ENCODE measurements around the gene LAMTOR3. TPM values are rescaled to one million over a fixed set of nuclear protein-coding genes. Genes with fewer than 3 reads are reported as not detected.

LAMTOR3 gene
- total and polyA plus RNA-seq, 10 donors, result 22.4 to 52.6 (median 37.9) TPM

DNA sequence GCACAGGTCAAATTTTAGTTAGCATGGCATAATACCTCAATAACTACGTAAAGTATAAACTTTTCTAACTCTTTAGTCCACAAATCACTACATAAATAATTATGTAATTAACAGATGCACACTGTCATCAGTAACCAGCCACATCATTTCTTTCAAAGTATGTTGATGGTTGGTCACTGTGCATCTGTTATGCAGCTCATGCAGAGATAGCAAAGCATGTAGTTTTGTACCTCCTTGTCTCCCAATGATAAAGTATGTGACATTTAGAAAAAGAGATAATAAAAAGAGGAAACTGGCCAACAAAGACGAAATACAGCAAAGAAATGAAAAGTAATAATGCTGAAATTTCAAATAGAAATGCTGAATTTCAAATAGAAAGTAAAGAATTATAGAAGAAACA lies 2.9 kb downstream of the LAMTOR3 start:
- H3K27ac ChIP-seq, result no peak overlapping the region
- peaks cover 11 to 76% (median 54%) of the 10 kb centered on the region in 6 donors for H3K4me1 ChIP-seq
- H3K9me3 ChIP-seq, result no peaks in the 10 kb centered on the region
- no peak overlapping the region for H3K4me3 ChIP-seq
- peaks cover 0 to 30% (median 9%) of the 10 kb centered on the region in 6 donors for H3K36me3 ChIP-seq
- intact Hi-C loops (cut with DNase I; ENCODE audit: low total_unique reads), result loop anchor here (5.0 to 10.0 kb wide), 2 partner anchors 51 to 77 kb away; partner anchors contain the start of gene DAPP1
- TF ChIP-seq, protein P1, sequence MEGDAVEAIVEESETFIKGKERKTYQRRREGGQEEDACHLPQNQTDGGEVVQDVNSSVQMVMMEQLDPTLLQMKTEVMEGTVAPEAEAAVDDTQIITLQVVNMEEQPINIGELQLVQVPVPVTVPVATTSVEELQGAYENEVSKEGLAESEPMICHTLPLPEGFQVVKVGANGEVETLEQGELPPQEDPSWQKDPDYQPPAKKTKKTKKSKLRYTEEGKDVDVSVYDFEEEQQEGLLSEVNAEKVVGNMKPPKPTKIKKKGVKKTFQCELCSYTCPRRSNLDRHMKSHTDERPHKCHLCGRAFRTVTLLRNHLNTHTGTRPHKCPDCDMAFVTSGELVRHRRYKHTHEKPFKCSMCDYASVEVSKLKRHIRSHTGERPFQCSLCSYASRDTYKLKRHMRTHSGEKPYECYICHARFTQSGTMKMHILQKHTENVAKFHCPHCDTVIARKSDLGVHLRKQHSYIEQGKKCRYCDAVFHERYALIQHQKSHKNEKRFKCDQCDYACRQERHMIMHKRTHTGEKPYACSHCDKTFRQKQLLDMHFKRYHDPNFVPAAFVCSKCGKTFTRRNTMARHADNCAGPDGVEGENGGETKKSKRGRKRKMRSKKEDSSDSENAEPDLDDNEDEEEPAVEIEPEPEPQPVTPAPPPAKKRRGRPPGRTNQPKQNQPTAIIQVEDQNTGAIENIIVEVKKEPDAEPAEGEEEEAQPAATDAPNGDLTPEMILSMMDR (IDR thresholded peaks at IDR 0.05 in 8 of 11, conservative IDR thresholded peaks at IDR 0.05 in 3 of 11), result no peak
- TF ChIP-seq POLR2A (IDR thresholded peaks at IDR 0.05) (no peak), POLR2AphosphoS5 (IDR thresholded peaks at IDR 0.05) (no peak)
- no peaks in the 10 kb centered on the region for H3K27me3 ChIP-seq (replicated peaks in 1 of 7)
- DNase-seq, result no peak
- WGBS, 5 donors, result 73 to 90% (median 79%) methylated on average over 2 of the region's 2 CpGs

DNA sequence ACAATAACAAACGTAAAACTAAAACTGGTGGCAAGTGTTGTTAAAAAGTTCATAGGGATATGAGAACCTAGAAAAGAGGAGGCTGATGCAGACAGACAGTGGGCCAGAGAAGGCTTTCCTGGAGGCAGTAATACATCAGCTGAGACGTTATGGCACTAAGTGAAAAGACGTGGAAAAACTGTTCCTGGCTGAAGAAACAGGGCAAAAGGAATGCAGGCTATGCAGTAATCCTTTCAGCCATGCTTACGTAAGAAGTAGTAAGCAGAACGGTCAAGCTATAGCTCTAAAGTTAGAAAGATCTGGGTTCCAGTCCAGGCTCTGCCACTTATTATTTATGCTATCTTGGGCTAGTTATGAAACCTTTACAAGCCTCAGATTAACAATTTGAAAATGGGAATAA lies 6.4 kb downstream of the LAMTOR3 start:
- DNase-seq, result no peak

DNA sequence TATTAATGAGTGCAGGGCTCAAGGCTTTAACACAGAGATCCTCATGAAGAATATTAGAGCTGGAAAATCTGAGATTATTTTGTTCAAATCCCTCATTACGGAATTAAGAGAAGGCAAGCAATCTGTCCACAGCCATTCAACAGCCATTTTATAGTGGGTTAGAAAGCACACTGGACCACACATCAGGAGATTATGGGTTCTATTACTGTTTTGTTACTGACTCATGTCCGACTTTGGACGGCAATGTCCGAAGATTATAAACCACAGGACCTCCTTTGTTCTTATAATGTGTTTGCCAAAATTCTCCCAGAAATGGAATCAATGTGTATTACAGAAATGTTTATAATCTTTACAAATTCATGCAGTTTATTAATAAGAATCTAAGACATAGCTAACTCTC lies 8.1 kb downstream of the LAMTOR3 start:
- no peak for DNase-seq
- Histone ChIP-seq H3K4me3 (no peak overlapping the region), H3K27me3 (replicated peaks in 1 of 7) (no peaks in the 10 kb centered on the region), H3K9me3 (no peaks in the 10 kb centered on the region), H3K4me1 (peaks cover 0 to 41% (median 21%) of the 10 kb centered on the region in 6 donors), H3K36me3 (peaks cover 0 to 75% (median 48%) of the 10 kb centered on the region in 6 donors), H3K27ac (no peak overlapping the region)
- WGBS, 5 donors, result 95 to 98% (median 96%) methylated on average over 4 of the region's 4 CpGs
- TF ChIP-seq POLR2A (IDR thresholded peaks at IDR 0.05), result no peak
- TF ChIP-seq POLR2AphosphoS5 (IDR thresholded peaks at IDR 0.05), result no peak
- TF ChIP-seq, protein P1 (IDR thresholded peaks at IDR 0.05 in 8 of 11, conservative IDR thresholded peaks at IDR 0.05 in 3 of 11), result no peak
- intact Hi-C loops (cut with DNase I; ENCODE audit: low total_unique reads), result no loop called here

More for the DNA sequence above, 6.4 kb downstream of the LAMTOR3 start:
- TF ChIP-seq POLR2A (IDR thresholded peaks at IDR 0.05), result no peak
- no peak for TF ChIP-seq POLR2AphosphoS5 (IDR thresholded peaks at IDR 0.05)
- TF ChIP-seq, protein P1 (IDR thresholded peaks at IDR 0.05 in 8 of 11, conservative IDR thresholded peaks at IDR 0.05 in 3 of 11), result no peak
- Histone ChIP-seq H3K27me3 (replicated peaks in 1 of 7) (no peaks in the 10 kb centered on the region), H3K4me1 (peaks cover 2 to 58% (median 36%) of the 10 kb centered on the region in 6 donors), H3K36me3 (peaks cover 0 to 65% (median 35%) of the 10 kb centered on the region in 6 donors), H3K27ac (no peak overlapping the region), H3K4me3 (no peak overlapping the region), H3K9me3 (no peaks in the 10 kb centered on the region)
- WGBS, 5 donors, result 73 to 87% (median 77%) methylated on average over 5 of the region's 5 CpGs
- intact Hi-C loops (cut with DNase I; ENCODE audit: low total_unique reads), result no loop called here

DNA sequence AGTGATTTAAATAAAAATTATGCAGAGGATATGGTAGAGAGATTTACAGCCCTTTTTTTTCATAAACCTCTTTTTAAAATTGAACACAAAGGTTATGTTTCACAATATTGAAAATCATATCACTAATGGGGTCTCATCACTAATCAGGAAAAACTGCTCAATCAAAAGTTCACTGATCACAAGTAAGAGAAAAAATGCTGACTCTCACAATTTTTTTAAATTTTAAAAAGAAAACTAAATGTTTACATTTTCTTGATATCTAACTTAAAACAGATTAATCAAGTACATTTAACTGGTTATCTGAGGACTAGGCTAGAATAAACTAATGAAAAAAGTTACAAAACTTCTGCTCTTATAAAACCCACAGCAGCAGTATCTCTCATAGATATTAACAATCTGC lies 8.5 kb downstream of the LAMTOR3 start:
- intact Hi-C loops (cut with DNase I; ENCODE audit: low total_unique reads), result no loop called here
- peaks cover 0 to 79% (median 53%) of the 10 kb centered on the region in 6 donors for H3K36me3 ChIP-seq

More for the DNA sequence above, 8.5 kb downstream of the LAMTOR3 start:
- H3K9me3 ChIP-seq, result no peaks in the 10 kb centered on the region
- H3K27ac ChIP-seq, result no peak overlapping the region
- no peaks in the 10 kb centered on the region for H3K27me3 ChIP-seq (replicated peaks in 1 of 7)
- no peak for DNase-seq
- no peak overlapping the region for H3K4me3 ChIP-seq
- TF ChIP-seq POLR2A (IDR thresholded peaks at IDR 0.05), result no peak
- H3K4me1 ChIP-seq, result peaks cover 0 to 36% (median 17%) of the 10 kb centered on the region in 6 donors

Data from spleen (tissue), 11 donors.